HUES48 (cell line): ENCODE data around the gene NEGR1.

ENCODE experiments used
- H3K27ac ChIP-seq: one replicate; pipeline ENCODE4 v1.7.0; 2013; ENCODE audit warnings: low read depth, low read length, inconsistent platforms
- H3K27me3 ChIP-seq: 2 replicates; pipeline ENCODE4 v1.6.1; 2013; ENCODE audit warnings: mild to moderate bottlenecking, low read length; ENCODE audit not compliant: control insufficient read depth, insufficient read depth
- H3K36me3 ChIP-seq: 2 replicates; pipeline ENCODE4 v1.6.1; 2013; ENCODE audit warnings: low read length; ENCODE audit not compliant: control insufficient read depth, insufficient read depth
- H3K4me1 ChIP-seq: 2 replicates; pipeline ENCODE4 v1.6.1; 2013; ENCODE audit warnings: mild to moderate bottlenecking, low read length; ENCODE audit not compliant: control insufficient read depth, insufficient read depth
- H3K4me3 ChIP-seq: 2 replicates; pipeline ENCODE4 v1.5.1; 2013; ENCODE audit warnings: mild to moderate bottlenecking, low read depth, low read length
- H3K9ac ChIP-seq: 2 replicates; pipeline ENCODE4 v1.6.1; 2013; ENCODE audit warnings: mild to moderate bottlenecking, low read depth, low read length, moderate library complexity
- H3K9me3 ChIP-seq: 2 replicates; pipeline ENCODE4 v1.6.1; 2013; ENCODE audit warnings: low read length; ENCODE audit not compliant: control insufficient read depth, insufficient read depth

Gene NEGR1

GRCh38 chr1:71719330-71719729 lies 563.0 kb downstream of the NEGR1 start:
- no peaks in the 10 kb centered on the region for H3K9me3 ChIP-seq
- no peaks in the 10 kb centered on the region for H3K4me1 ChIP-seq
- H3K27me3 ChIP-seq: no peaks in the 10 kb centered on the region
- H3K9ac ChIP-seq: no peak overlapping the region
- H3K27ac ChIP-seq: no peak overlapping the region
- no peaks in the 10 kb centered on the region for H3K36me3 ChIP-seq
- no peak overlapping the region for H3K4me3 ChIP-seq

- Histone ChIP-seq H3K36me3 (no peaks in the 10 kb centered on the region), H3K9me3 (no peaks in the 10 kb centered on the region), H3K27me3 (no peaks in the 10 kb centered on the region), H3K27ac (no peak overlapping the region), H3K9ac (no peak overlapping the region), H3K4me3 (no peak overlapping the region), H3K4me1 (no peaks in the 10 kb centered on the region)
Observed at GRCh38 chr1:71717186-71717585, 565.2 kb downstream of the NEGR1 start.

GRCh38 chr1:71711456-71711855 lies 570.9 kb downstream of the NEGR1 start:
- Histone ChIP-seq H3K9ac (no peak overlapping the region), H3K4me1 (no peaks in the 10 kb centered on the region), H3K27ac (no peak overlapping the region), H3K9me3 (no peaks in the 10 kb centered on the region), H3K4me3 (no peak overlapping the region), H3K27me3 (no peaks in the 10 kb centered on the region), H3K36me3 (no peaks in the 10 kb centered on the region)

- H3K27ac ChIP-seq: no peak overlapping the region
- H3K4me1 ChIP-seq: no peaks in the 10 kb centered on the region
Observed at GRCh38 chr1:71706029-71706671, 576.2 kb downstream of the NEGR1 start.

GRCh38 chr1:71698186-71698585 lies 584.2 kb downstream of the NEGR1 start:
- no peak overlapping the region for H3K27ac ChIP-seq
- H3K27me3 ChIP-seq: no peaks in the 10 kb centered on the region

More at GRCh38 chr1:71706029-71706671, 576.2 kb downstream of the NEGR1 start:
- no peaks in the 10 kb centered on the region; the same call in 1 of the 2 replicates for H3K9me3 ChIP-seq
- H3K27me3 ChIP-seq: no peaks in the 10 kb centered on the region
- no peak overlapping the region for H3K4me3 ChIP-seq
- no peaks in the 10 kb centered on the region for H3K36me3 ChIP-seq
- H3K9ac ChIP-seq: no peak overlapping the region

GRCh38 chr1:71695821-71696220 lies 586.5 kb downstream of the NEGR1 start:
- Histone ChIP-seq H3K4me1 (no peaks in the 10 kb centered on the region), H3K36me3 (no peaks in the 10 kb centered on the region), H3K9ac (no peak overlapping the region), H3K27ac (no peak overlapping the region), H3K4me3 (no peak overlapping the region), H3K9me3 (no peaks in the 10 kb centered on the region), H3K27me3 (no peaks in the 10 kb centered on the region)

More at GRCh38 chr1:71698186-71698585, 584.2 kb downstream of the NEGR1 start:
- no peaks in the 10 kb centered on the region for H3K36me3 ChIP-seq
- no peak overlapping the region for H3K9ac ChIP-seq
- H3K9me3 ChIP-seq: no peaks in the 10 kb centered on the region
- no peak overlapping the region for H3K4me3 ChIP-seq
- no peaks in the 10 kb centered on the region for H3K4me1 ChIP-seq

GRCh38 chr1:71695084-71695483 lies 587.3 kb downstream of the NEGR1 start:
- H3K9me3 ChIP-seq: no peaks in the 10 kb centered on the region
- H3K27me3 ChIP-seq: no peaks in the 10 kb centered on the region
- no peaks in the 10 kb centered on the region for H3K36me3 ChIP-seq
- no peaks in the 10 kb centered on the region for H3K4me1 ChIP-seq
- no peak overlapping the region for H3K4me3 ChIP-seq
- no peak overlapping the region for H3K9ac ChIP-seq
- H3K27ac ChIP-seq: no peak overlapping the region

GRCh38 chr1:71693581-71693980 lies 588.8 kb downstream of the NEGR1 start:
- Histone ChIP-seq H3K36me3 (no peaks in the 10 kb centered on the region), H3K9ac (no peak overlapping the region), H3K4me3 (no peak overlapping the region), H3K9me3 (no peaks in the 10 kb centered on the region), H3K27me3 (no peaks in the 10 kb centered on the region), H3K4me1 (no peaks in the 10 kb centered on the region), H3K27ac (no peak overlapping the region)

- no peaks in the 10 kb centered on the region for H3K36me3 ChIP-seq
- no peak overlapping the region for H3K9ac ChIP-seq
- no peak overlapping the region for H3K27ac ChIP-seq
- no peaks in the 10 kb centered on the region for H3K9me3 ChIP-seq
- H3K4me3 ChIP-seq: no peak overlapping the region
- H3K4me1 ChIP-seq: no peaks in the 10 kb centered on the region
- H3K27me3 ChIP-seq: no peaks in the 10 kb centered on the region
Observed at GRCh38 chr1:71689635-71690034, 592.7 kb downstream of the NEGR1 start.

GRCh38 chr1:71687376-71687775 lies 595.0 kb downstream of the NEGR1 start:
- Histone ChIP-seq H3K9ac (no peak overlapping the region), H3K27me3 (no peaks in the 10 kb centered on the region), H3K9me3 (no peaks in the 10 kb centered on the region), H3K36me3 (no peaks in the 10 kb centered on the region), H3K4me1 (no peaks in the 10 kb centered on the region), H3K4me3 (no peak overlapping the region), H3K27ac (no peak overlapping the region)

- no peak overlapping the region for H3K9ac ChIP-seq
- H3K9me3 ChIP-seq: no peaks in the 10 kb centered on the region
- no peaks in the 10 kb centered on the region for H3K4me1 ChIP-seq
- H3K27me3 ChIP-seq: no peaks in the 10 kb centered on the region
- H3K27ac ChIP-seq: no peak overlapping the region
- no peak overlapping the region for H3K4me3 ChIP-seq
- H3K36me3 ChIP-seq: no peaks in the 10 kb centered on the region
Observed at GRCh38 chr1:71676979-71677925, 605.1 kb downstream of the NEGR1 start.
